SU-DHL-6 (cell line): Measurements from ENCODE around the gene ERBB2.

Experiments
- EZH2phosphoT487 ChIP-seq: fragments of 200-600 bp; sonication (generic), shearing (Covaris generic); conservative IDR thresholded peaks from 2 replicates; pipeline ENCODE4 v1.6.1; 2018; ENCODE audit warnings: mild to moderate bottlenecking, antibody characterized with exemption, low read length, moderate library complexity, mixed read lengths
- TF ChIP-seq, protein P1 (sequence below): fragments of 200-600 bp; sonication (generic); IDR thresholded peaks from one replicate; pipeline ENCODE4 v1.5.1; 2017; ENCODE audit warnings: antibody characterized with exemption, mild to moderate bottlenecking, low read length, moderate library complexity; ENCODE audit not compliant: insufficient read depth, poor library complexity, severe bottlenecking

DNA sequence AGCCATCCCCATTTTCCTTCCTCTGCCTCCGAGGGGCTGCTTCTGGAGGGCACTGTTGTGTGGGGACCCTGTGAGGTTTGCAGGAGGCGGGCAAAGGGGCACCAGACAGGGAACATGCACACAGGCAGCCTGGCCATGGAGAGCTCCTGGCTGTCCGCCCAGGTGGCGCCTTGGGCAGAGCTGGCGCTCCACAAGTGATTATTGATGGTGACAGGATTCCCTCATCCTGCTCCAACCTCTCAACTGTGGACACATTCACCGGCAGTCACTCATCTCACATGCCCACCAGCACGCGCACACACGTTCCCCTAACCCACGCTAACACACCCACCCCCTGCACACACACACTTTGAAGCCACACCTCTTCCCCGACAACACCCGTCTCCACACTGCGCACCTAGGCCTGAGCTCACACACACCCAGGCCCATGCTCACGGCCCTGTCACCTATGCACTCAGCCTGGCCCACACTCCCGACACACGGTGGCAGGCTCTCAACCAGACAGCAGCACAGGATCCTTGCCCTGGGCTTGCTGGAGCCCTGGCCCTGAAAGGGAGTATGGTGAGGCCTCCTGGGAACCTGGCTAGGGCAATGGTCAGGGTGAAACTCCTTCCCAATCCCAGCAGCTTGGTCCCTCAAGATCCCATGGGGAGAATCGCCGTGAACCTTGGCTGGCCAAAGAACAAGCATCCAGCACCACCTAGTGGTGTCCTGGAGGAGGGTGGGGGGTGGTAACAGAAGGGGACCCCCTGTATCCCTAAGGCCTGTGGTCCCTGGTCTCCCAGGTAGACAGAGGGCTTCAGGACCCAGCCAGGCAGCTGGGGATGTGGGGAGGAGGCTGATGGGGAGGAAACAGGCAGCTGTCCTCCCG is 28.0 kb upstream of the ERBB2 start:
- TF ChIP-seq, protein P1, sequence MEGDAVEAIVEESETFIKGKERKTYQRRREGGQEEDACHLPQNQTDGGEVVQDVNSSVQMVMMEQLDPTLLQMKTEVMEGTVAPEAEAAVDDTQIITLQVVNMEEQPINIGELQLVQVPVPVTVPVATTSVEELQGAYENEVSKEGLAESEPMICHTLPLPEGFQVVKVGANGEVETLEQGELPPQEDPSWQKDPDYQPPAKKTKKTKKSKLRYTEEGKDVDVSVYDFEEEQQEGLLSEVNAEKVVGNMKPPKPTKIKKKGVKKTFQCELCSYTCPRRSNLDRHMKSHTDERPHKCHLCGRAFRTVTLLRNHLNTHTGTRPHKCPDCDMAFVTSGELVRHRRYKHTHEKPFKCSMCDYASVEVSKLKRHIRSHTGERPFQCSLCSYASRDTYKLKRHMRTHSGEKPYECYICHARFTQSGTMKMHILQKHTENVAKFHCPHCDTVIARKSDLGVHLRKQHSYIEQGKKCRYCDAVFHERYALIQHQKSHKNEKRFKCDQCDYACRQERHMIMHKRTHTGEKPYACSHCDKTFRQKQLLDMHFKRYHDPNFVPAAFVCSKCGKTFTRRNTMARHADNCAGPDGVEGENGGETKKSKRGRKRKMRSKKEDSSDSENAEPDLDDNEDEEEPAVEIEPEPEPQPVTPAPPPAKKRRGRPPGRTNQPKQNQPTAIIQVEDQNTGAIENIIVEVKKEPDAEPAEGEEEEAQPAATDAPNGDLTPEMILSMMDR: peak; percentile 69
- TF ChIP-seq EZH2phosphoT487: no peak
